Fibroblast of skin of abdomen (primary cell): ENCODE results near the gene TRPM2.

Experiments
- DNase-seq: peaks from one replicate; pipeline ENCODE4 v3.0.0-alpha.2; 2013

TRPM2 gene

DNA sequence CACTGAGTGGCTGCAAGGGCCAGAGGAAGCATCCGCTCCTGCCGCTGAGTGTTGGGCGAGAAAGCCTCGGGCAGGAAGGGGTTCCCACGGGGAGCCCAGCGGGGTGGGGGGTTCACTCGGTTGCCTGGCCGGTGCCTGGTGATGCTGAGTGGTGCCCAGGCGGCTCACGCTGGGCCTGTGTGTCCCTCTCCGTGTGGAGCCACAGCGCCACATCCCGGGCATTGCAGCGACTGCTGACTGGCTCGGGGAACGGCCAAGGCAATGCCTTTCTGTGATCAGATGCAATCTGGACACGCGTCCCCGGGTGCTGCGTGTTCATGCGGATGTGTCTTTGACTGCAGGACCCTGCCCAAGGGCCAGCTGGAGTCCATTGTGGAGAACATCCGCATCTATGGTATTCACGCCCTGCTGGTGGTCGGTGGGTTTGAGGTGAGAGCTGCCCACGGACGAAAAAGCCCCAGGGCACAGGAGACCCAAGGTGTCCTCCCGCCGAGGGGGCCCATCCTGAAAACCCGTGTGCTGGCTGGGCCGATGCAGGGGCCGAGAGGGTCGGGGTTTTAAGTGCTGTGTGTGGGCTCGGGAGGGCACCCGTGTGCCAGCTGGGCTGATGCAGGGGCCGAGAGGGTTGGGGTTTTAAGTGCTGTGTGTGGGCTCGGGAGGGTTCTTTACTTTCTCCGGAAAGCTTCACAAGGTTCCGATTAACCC, 30.6 kb upstream of the TRPM2 start:
- no peak for DNase-seq

DNA sequence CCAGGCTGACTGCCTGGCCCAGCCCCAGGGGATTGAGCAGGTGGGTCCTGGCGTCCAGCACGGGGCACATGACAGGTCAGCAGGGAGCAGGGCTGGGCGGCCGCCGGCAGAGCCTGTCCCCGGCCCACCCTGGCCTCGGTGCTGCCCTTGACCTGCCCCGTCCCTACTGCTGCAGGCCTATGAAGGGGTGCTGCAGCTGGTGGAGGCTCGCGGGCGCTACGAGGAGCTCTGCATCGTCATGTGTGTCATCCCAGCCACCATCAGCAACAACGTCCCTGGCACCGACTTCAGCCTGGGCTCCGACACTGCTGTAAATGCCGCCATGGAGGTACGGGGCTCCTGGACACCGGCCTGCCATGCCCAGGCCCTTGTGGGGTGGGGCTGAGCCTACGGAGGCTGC, 29.8 kb upstream of the TRPM2 start:
- DNase-seq: no peak

DNA sequence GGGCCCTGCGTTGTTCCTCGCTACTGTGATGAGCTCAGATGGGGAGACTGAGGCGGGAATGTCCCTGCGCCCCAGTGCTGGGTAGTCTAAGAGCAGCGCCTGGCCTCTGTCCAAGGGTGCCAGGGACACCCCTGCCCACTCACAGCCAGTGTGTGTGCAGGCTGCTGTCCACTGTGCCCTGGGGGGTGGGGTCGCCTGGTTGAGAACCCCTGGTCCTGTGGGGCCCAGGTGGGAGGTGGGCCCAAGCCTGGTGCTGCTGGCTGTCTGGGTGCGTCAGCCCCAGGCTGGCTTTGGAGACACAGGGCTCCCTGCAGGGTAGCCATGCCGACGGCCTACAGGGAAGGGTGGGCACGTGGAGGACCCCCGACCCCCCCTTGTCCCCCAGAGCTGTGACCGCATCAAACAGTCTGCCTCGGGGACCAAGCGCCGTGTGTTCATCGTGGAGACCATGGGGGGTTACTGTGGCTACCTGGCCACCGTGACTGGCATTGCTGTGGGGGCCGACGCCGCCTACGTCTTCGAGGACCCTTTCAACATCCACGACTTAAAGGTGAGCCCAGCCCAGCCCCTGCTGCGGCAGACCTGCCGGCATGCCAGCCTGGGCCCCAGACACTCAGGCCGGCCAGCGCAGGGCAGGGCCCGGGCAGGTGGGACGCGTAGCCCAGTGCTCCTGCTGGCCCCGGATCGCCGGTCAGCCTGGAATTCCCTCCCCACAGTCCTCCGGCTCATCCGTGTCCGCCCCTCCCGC, 29.1 kb upstream of the TRPM2 start:
- DNase-seq: no peak

DNA sequence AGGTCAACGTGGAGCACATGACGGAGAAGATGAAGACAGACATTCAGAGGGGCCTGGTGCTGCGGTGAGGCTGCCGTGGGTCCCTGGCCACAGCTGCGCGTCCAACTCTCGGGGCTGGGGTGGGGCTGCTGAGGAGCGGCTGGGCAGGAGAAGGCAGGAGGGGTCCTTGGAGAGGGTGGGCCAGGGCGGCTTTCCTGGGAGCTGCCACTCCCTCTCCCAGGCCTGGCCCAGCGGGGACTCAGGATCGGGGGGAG, 28.6 kb upstream of the TRPM2 start:
- no peak for DNase-seq

DNA sequence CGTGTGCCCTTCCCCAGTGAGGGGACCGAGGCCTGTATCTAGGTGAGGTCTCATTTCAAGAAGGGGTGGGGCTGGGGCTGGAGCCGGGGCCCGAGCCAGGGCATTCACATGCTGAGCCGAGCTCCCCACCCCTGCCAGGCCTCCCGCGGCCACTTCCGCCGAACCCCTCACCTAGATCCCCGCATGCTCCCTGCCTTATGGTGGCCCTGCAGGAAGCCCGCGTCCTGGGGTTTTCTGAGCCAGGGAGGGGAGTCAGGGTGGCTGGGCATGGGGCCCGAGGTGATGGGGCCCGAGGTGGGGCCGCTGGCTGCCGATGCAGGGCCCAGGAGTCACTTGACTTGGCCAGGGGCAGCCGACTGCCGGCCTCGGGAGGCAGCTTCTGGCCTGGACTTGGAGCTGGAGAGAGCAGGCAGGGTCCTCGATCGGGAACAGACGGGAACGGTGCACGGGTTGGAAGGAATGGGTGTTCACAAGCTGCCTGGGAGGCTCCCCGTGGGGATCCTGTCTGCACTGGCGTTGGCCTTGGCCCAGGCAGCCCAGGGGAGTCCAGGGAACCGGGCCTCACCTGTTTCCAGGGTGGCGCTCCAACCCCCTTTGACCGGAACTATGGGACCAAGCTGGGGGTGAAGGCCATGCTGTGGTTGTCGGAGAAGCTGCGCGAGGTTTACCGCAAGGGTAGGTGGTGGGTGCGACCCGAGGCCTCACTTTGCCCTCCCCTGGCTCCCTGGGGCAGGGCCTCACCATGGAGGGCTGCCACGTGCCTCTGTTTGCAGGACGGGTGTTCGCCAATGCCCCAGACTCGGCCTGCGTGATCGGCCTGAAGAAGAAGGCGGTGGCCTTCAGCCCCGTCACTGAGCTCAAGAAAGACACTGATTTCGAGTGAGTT, 27.8 kb upstream of the TRPM2 start:
- no peak for DNase-seq

DNA sequence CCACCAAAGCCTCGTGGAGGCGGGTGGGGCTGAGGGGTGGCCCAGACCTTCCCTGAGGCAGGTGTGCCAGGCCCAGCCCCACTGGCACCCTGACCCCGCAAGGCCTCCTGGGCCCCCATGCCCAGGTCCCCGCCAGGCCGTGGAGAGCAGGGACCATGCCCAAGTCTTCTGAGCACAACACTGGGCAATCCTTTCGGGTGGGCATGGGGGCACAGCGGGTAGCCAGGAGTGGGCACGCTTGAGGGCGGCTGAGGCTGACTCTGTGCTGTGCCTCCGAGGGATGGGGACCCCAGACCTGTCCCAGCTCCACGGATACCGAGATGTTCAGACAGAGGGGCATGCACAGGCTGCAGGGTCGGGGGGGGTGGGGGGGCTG, 27.2 kb upstream of the TRPM2 start:
- no peak for DNase-seq

DNA sequence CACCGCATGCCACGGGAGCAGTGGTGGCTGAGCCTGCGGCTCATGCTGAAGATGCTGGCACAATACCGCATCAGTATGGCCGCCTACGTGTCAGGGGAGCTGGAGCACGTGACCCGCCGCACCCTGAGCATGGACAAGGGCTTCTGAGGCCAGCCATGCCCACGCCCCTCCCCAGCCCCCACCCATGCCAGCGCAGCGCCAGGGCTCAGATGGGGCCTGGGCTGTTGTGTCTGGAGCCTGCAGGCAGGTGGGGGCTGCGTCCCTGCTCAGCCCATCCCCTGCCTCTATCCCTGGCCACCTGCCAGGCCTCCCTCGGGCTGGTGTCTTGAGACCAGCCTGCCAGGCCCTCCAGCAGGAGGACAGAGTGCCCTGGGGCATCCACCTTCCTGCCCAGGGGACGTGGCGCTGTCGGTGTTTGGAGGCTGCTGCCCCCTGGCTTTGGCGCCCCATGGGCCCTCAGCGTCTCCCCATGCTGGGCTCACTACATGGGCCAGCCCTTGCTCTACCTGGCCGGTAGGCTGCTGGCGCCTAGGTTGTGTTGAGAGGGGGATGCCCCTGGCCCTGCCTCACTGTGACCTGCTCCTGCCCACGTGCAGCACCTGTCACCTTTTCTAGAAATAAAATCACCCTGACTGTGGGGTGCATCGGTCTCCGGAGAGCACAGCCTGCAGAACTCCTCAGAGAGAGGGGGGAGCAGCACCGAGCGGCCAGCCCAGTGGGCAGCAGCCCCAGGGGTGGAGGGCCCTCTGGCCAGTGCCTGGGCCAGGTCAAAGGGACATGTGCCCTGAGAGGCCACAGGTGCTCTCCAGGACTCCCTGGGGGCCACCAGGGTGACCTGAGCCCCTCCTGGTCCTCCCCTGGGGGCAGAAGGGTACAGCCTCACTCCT, 26.5 kb upstream of the TRPM2 start:
- no peak for DNase-seq

DNA sequence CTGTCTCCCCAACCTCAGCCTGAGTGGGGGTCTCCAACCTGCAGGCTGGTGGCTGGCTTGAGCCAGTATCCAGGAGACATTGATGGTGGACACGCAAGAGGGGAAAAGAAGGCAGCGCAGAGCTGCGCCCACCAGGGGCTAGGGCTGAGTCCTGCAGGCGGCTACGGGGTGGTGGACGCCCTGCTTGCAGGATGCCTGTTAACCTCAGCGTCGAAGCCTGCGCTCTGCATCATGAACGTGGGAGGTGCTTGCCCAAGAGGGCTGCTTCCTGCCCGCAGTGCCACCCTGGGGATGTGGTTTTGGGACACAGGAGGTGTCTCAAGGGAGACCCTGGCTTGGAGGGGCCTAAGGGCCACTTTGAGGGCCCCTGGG, 25.8 kb upstream of the TRPM2 start:
- no peak for DNase-seq

DNA sequence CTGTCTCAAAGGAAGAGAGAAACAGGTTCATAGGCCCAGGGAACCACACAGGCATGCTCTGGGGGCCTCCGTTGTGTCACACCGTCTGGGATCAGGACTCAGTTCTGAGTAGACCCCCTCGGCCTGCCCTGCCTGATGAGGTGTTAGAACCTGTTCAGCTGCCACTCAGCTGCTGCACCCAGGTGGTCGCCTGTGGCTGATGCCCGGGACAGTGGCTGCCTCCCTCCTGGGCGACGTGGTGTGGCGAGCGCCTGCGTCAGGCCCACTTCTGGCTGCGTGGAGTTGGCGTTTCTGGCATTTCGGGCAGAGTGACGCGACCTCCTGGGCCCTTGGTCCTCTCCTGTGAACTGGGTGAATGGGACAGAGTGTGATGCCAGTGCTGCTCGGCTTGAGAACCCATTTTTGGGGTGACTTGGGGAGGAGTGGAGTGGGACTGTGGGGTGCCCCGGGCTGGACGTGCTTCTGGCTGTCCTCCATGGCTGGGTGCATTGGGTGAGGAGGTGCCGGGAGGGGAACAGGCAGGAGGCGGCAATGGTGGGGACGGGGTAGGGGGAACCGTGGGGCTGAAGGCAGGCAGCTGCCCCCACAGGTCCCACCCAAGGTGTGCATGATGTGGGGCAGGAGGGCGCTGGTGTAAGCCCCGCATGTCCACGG, 25.1 kb upstream of the TRPM2 start:
- no peak for DNase-seq

DNA sequence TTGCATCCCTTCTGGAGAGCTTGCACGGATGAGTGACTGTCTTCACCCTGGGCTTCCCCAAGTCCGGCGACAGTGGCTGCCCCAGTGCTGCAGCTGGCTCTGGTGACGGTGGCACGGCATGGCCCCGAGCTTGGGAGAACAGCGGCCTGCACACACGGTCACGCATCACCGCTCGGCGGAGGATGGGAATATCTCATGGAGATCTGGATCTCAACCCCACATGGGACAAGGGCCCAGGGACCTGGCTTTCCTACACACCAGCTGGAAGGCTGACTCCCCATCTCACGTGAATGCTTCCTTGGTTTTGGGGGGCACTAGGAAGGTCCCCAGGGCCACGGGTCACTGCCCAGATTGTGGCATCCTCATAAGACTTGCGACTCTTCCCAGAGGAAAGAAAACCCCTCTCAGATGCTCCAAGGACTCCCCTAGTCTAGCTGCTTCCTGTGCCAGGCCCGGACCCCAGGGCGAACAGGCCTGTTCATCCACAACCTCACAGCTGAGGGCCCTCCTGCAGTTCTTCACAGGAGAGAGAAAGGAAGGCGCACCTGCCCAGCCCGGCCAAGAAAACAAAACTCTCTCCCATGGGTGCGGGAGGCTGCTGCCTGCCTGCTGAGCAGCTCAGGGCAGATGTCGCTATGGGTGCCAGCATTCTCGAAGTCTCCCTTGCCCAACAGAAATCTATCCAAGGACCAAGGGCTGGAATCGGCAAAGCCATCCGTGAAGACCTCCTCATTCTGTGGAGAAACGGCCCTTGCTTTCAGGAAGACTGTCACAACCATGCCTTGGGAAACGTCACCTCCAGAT, 24.1 kb upstream of the TRPM2 start:
- no peak for DNase-seq

DNA sequence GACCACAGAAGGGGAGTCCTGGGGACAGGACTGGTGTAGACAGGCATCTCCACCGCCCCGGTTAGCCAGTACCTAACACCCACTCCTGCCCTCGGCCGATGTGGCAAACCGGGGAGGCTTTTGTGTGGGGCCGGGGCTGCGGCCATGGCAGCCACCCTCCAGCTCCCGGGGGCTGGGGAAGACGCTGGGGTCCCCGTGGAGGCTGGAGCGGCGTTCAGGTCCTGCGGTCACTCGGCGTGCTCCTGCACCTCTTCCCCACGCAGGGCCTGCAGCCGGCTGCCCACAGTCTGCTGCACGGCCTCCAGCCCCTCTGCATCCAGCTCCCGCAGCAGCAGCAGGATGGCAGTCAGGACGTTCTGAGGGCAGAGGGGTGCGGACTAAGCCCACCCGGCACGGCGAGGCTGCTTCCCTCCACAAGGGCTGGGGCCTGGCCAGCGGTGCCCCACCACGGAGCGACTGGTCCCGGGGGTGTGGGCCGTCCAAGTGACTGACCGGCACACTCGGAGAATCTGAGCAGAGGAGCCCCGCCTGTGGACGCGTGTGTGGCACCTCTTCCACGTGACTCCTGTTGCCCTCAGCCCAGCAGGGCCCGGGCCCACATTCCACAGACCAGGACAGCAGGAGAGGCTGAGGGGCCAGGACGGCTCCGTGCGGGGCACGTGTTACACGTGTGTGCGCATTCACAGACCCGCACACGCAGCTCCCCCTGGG, 23.3 kb upstream of the TRPM2 start:
- no peak for DNase-seq

DNA sequence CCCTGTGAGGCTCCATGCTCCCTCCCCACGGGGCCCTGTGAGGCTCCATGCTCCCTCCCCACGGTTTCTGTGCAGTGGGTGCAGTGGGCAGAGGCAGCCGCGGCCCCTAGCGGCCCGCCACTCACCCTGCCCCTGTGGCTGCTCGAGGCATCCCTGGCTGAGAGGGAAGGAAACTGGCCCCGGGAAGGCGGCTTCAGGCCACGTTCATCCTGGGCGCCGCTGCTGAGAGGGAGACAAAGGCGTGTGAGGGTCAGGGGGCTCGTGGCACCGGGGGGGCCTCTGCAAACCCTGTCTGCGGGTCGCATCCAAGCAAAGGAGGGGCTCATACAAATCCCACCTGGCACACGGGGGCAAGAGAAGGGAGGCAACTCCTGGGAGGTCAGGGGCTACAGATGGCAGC, 22.7 kb upstream of the TRPM2 start:
- DNase-seq: no peak

DNA sequence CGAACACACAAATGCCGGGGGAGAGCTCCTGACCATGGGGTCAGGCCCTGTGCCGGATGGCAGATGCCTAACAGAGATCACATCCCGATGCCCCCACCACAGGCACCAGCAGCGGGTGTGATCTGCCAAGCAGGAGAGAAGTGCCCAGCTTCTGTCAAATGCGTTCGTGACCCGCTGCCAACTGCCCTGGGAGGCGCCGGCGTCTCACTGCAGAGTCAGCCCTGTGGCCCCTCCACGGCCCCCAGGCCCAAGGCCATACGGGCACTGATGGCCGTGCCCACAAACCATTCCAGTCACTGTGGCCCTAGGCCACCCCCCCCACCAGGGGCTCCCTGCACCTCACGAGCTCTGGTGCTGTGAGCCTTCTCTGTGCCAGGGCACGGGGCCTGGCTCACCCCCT, 22.2 kb upstream of the TRPM2 start:
- no peak for DNase-seq

DNA sequence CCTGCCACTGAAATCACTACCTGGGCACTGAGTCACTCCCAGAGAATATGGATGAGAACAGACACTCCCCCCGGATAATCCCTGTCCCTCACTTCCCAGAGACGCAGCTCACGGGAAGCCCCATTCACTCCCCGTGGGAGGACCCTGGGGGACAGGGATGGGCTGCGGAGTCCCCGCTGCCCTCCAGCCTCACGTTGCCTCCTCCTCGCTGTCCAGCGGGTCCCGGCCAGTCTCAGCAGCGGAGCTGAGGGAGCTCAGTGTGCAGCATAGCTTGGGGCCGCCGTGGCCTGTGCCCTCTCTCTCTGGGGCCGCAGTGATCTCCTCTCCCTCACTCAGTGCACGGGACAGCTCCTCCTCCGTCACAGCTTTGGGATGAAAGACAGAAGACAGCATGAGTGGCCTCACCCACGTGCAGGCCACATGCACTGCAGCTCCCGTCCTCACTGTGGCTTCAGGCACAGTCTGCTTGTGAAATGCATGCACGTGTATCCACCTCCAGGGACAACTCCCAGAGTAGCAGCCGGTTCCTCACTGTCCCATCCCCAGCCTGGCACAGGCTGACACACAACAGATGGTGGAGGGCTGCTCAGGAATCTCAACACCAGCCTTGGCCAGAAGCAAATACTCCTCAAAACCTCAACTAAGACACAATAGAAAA, 21.6 kb upstream of the TRPM2 start:
- DNase-seq: peak; percentile 26

DNA sequence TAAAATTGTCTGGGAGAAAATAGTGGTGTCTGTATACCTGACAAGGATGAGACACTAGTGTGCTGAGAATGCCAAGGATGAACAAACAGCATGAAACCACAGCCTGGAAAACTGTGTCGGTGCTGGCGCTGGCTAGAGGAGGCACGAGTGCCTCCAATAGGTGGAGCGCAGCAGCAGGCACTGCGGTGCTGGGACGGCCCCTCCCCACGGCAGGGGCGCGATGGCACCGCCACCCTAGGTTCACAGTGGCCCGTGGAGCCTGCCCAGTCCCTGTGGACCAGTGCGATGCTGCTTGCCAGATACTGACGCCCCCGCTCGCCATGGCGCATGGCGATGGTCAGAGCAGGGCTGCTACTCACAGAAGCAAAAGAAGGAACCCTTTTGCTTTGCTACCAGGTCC, 21.0 kb upstream of the TRPM2 start:
- DNase-seq: no peak

DNA sequence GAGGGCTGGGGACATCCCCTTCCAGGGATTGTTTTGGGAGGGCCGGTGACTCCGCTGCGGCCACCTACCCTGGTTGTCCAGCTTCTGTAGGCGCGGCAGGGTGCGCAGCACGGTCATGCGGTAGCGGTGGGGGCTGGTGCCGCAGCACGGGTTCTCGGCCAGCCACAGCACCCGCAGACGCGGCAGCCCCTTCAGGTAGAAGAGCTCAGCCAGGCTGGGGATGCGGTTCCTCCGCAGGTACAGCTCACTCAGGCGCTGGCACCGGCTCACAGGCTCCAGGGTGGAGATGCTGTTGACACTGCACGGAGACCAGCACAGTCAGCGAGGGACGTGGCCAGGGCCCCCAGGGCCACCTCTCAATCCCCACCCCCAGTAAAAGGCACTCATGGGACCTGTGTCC, 20.5 kb upstream of the TRPM2 start:
- no peak for DNase-seq

DNA sequence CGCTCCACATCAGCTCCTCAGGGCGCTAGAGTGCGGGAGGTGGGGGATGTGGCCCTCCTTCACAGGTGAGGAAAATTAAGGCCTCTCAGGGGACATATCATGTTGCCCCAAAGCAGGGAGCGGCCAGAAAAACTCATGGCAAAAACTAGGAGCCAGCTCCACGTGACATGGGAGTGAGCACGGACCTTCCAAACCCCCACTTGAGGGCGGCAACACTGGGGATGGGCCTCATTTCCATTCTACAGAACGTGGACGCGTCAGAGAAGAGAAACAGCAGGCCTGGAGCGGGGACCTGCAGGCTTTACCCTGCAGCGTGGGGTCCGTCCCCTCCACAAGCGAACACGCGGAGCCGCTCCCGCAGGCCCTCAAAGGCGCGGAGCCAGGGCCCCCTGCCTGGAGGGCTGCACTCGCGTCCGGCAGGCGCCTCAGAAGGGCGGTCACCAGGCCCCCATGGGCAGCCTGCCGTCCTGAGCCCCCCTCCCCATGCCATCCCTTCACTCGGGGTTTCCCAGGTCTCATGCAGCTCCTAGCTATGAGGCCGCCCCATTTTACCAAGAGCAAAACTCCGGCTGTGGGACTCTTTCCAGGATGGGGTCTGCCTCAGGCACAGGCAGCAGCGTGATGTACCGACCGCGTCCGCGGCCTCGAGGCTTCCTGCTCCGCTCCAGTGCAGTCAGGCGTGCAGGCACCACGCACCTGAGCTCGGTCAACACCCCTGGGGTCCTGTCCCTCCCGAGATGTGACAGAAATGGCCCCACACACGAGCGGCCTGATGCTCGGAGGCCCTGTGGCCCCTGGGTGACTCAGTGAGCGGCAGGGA, 19.7 kb upstream of the TRPM2 start:
- no peak for DNase-seq

DNA sequence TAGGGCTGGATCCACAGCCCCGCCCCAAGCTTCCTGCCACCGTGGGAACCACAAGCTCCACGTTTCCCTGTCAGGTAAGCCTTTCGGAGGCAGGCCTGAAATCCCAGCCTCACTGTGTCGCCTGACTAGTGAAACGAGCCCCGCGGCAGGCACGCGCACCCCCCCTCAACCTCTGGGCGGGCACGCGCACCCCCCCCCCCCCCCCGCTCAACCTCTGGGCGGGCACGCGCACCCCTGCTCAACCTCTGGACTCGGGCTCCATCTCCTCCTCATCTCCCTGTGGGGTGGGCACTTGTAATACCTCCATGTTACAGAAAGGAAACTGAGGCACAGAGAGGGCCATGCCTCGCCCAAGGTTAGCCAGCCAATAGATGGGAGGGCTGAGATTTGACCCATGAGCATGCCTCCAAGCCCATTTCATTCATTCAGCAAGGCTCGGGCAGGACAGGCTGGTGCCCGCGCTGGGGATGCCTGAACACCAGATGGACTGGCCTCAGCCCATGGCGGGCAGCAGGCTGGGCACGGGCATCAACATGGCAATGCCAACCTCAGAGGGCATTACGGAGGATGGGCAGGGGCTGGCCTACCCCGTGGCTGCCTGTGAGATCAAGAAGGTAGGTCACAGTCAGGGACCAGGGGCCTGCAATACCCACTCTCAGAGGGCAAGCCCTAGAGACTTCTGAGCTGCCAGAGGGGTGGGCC, 18.9 kb upstream of the TRPM2 start:
- DNase-seq: no peak
